Measurements from ENCODE around the gene RARS2.

Gene RARS2

DNA sequence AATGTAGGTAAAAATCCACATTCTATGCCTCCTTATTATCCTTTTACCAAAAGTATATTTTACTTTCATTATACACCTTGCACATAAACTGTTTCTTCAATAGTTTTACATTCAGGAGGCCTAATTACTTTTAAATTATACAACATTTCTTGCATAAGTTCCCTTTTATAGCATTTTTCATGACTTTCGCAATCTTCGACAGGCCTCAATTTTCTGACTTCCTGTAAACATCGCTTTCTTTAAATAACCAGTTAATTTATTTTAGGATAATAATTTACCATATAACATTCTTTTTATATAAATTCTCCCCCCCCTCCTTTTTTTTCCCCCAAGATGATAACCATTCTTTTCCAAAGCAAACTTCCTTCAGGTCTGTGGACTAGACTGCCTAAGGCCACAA lies 107.9 kb downstream of the RARS2 start:
- TF ChIP-seq ZFX (IDR thresholded peaks at IDR 0.05): no peak
- TF ChIP-seq, protein P1, sequence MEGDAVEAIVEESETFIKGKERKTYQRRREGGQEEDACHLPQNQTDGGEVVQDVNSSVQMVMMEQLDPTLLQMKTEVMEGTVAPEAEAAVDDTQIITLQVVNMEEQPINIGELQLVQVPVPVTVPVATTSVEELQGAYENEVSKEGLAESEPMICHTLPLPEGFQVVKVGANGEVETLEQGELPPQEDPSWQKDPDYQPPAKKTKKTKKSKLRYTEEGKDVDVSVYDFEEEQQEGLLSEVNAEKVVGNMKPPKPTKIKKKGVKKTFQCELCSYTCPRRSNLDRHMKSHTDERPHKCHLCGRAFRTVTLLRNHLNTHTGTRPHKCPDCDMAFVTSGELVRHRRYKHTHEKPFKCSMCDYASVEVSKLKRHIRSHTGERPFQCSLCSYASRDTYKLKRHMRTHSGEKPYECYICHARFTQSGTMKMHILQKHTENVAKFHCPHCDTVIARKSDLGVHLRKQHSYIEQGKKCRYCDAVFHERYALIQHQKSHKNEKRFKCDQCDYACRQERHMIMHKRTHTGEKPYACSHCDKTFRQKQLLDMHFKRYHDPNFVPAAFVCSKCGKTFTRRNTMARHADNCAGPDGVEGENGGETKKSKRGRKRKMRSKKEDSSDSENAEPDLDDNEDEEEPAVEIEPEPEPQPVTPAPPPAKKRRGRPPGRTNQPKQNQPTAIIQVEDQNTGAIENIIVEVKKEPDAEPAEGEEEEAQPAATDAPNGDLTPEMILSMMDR (conservative IDR thresholded peaks at IDR 0.05): no peak
- H3K27ac ChIP-seq: no peak overlapping the region

DNA sequence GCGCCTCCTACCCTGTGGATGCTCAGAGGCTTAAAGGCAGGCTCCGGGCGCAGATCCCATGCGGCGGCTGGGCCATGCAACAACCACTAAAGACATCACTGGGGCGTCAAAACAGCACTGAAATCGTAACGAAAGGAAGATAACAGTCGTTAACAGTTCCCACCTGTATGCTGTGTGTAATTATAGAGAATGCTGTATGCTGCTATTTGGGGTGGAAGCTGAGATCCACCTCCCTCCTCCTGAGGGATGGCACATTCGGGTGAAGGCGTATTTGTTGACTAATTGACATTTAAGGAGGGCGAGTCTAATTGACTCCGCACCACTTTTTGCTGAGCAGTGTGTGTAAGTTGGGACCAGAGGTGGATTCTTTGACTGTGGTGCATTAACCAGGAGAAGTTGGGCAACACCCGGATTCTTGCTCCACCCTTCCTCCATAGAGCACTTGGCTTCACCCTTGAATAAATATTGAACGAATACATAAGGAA lies 116.3 kb downstream of the RARS2 start:
- TF ChIP-seq, protein P1 (conservative IDR thresholded peaks at IDR 0.05): no peak
- TF ChIP-seq ZFX (IDR thresholded peaks at IDR 0.05): no peak
- peak overlapping the region; percentile 78 for H3K27ac ChIP-seq

DNA sequence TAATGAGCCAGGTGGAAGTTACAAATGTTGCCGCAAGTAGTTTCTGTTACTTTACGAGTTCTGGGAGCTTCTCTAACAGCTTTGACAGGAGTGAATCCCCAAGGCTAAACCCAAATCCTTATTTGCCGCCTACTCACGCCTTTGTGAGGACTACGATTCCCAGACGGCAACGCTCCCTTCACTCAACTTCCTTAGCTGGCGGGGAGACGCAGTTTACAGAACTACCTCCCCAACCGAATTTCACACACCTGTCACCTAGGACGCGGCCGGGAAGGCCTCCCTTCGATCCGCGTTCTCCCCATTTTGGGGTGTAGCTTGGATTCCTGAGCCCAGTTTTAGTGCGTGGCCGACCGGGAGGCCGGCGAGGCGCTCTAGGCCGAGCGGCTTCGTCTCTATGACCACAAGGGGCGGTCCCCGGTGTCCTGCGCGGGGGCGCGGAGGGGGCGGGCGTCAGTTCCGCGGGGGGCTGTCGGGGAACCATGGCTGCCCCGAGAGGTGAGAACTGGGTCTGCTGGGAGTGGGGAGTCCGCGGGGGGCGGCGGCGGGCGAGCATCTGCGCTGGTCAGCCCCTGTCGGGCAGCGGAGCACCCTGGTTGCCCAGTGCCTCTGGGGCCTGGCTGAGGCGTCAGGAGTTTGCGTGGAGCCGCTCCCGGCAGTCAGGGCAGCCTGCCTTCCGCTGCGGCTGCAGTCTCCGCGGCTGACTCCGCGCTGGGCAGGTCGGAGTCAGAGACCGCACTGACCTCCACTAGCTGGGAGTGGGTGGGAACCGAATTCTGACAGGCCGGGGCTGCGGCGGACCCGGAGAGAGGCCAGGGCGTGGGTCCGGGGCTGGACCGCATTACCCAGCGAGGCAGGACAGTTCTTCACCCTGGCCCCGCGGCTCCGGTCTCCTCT lies 117.0 kb downstream of the RARS2 start, which contains the start of gene SLC35A1:
SLC35A1 (plus strand) TSS at position 450 of the 894 bp plus-strand sequence; CDS start at position 480, 30 bp downstream.
- H3K27ac ChIP-seq: peak within 1 kb of the TSS; percentile 78
- TF ChIP-seq ZFX (IDR thresholded peaks at IDR 0.05): peak; percentile 23; the same call in 1 of the 2 replicates
- TF ChIP-seq, protein P1 (conservative IDR thresholded peaks at IDR 0.05): no peak

DNA sequence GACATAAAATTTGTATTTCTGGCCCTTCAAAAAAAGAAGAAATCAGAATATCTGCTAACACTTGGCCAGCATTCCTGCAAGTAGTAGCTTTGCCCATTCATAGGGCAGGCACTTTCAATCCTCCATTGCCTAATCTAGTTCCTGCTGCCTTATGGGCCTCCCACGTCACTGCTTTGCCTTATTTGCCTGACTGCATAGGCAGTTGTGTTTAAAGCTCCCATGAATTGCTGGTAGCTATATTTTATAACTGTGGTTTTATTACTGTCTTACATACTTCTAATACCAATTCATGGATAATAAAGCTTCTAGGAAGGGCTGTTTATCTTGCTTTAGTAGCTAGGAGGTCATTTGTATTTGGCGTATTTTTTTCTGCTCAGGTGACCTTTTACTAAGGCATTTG lies 124.7 kb downstream of the RARS2 start:
- no peak overlapping the region for H3K27ac ChIP-seq
- TF ChIP-seq ZFX (IDR thresholded peaks at IDR 0.05): no peak
- TF ChIP-seq, protein P1 (conservative IDR thresholded peaks at IDR 0.05): no peak

All from C4-2B (cell line).